MM.1S (cell line): ENCODE measurements around the gene ZNF3.

Experiments used
- DNase-seq: peaks from one replicate; pipeline ENCODE4 v3.0.0-alpha.2; 2015
- H2AFZ ChIP-seq: fragments of 300-600 bp; sonication (generic); 2 replicates; pipeline ENCODE4 v1.6.0; 2016; ENCODE audit warnings: antibody characterized with exemption, low read length
- H3F3A ChIP-seq: fragments of 300-600 bp; sonication (generic); 2 replicates; pipeline ENCODE4 v1.6.1; 2016; ENCODE audit warnings: mild to moderate bottlenecking, antibody characterized with exemption, low read length, moderate library complexity, mixed read lengths; ENCODE audit not compliant: insufficient read depth
- H3K27ac ChIP-seq: fragments of 300-600 bp; sonication (generic); 2 replicates; pipeline ENCODE4 v1.5.1; 2016; ENCODE audit warnings: mild to moderate bottlenecking, low read length
- H3K27me3 ChIP-seq: fragments of 300-600 bp; sonication (generic); replicated peaks from 2 replicates; pipeline ENCODE4 v1.6.0; 2016; ENCODE audit warnings: low read length; ENCODE audit not compliant: insufficient read depth
- H3K36me3 ChIP-seq: fragments of 300-600 bp; sonication (generic); replicated peaks from 2 replicates; pipeline ENCODE4 v1.6.1; 2016; ENCODE audit warnings: mild to moderate bottlenecking, low read length, mixed read lengths; ENCODE audit not compliant: insufficient read depth
- H3K4me1 ChIP-seq: fragments of 300-600 bp; sonication (generic); 2 replicates; pipeline ENCODE4 v1.6.1; 2016; ENCODE audit warnings: low read length, mixed read lengths
- H3K4me2 ChIP-seq: fragments of 300-600 bp; sonication (generic); 2 replicates; pipeline ENCODE4 v1.6.0; 2016; ENCODE audit warnings: low read depth, low read length
- H3K4me3 ChIP-seq: fragments of 300-600 bp; sonication (generic); 2 replicates; pipeline ENCODE4 v1.5.1; 2016; ENCODE audit warnings: low read length, mixed read lengths
- H3K79me2 ChIP-seq: fragments of 300-600 bp; sonication (generic); 2 replicates; pipeline ENCODE4 v1.6.1; 2016; ENCODE audit warnings: mixed run types, low read length, mixed read lengths
- H3K9ac ChIP-seq: fragments of 300-600 bp; sonication (generic); 2 replicates; pipeline ENCODE4 v1.6.1; 2016; ENCODE audit warnings: low read length, mixed read lengths
- H3K9me2 ChIP-seq: fragments of 300-600 bp; sonication (generic); replicated peaks from 2 replicates; pipeline ENCODE4 v1.6.1; 2016; ENCODE audit warnings: mild to moderate bottlenecking, low read length, mixed read lengths; ENCODE audit not compliant: insufficient read depth
- H3K9me3 ChIP-seq: fragments of 300-600 bp; sonication (generic); replicated peaks from 2 replicates; pipeline ENCODE4 v1.6.1; 2016; ENCODE audit warnings: mild to moderate bottlenecking, low read length, mixed read lengths; ENCODE audit not compliant: insufficient read depth
- H4K20me1 ChIP-seq: fragments of 300-600 bp; sonication (generic); 2 replicates; pipeline ENCODE4 v1.6.1; 2016; ENCODE audit warnings: mild to moderate bottlenecking, low read length, moderate library complexity, mixed read lengths; ENCODE audit not compliant: insufficient read depth
- EZH2 ChIP-seq: fragments of 300-600 bp; sonication (generic); optimal IDR thresholded peaks from 2 replicates; pipeline ENCODE3; 2017; ENCODE audit warnings: low read depth, mild to moderate bottlenecking, antibody characterized with exemption, low read length, mixed read lengths
- EZH2phosphoT487 ChIP-seq: fragments of 300-600 bp; sonication (generic); IDR thresholded peaks from 2 replicates; pipeline ENCODE4 v1.6.1; 2018; ENCODE audit warnings: antibody characterized with exemption, low read length
- TF ChIP-seq, protein P1 (sequence below): fragments of 300-600 bp; sonication (generic); IDR thresholded peaks from 2 replicates; pipeline ENCODE4 v1.5.1; 2016; ENCODE audit warnings: antibody characterized with exemption, low read length, mixed read lengths

Gene ZNF3

DNA sequence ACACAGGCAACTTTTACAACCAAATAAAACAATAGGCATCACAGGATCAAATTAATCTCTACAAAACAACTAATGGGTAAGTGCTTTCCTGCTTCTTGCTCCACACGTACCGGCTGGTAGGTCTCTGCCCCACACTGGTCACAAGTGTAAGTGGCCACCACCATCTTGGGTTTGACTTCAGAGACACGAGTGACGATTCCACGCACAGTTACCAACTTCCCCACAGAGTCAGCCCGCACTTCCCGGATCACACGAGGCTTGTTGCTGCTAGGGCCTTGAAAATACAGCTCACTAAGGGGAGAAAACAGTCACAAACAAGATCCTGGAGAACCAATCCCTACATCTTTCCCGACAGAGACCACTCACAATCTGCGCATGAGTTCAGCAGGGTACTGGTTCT lies 17.4 kb upstream of the ZNF3 start:
- no peak overlapping the region for H3K4me3 ChIP-seq
- peaks cover 42% of the 10 kb centered on the region for H3K36me3 ChIP-seq
- H3K27ac ChIP-seq = no peak overlapping the region
- H3K27me3 ChIP-seq = no peaks in the 10 kb centered on the region
- no peak overlapping the region for H3K9ac ChIP-seq
- no peak for DNase-seq
- no peak for TF ChIP-seq EZH2
- TF ChIP-seq EZH2phosphoT487 = no peak
- TF ChIP-seq, protein P1, sequence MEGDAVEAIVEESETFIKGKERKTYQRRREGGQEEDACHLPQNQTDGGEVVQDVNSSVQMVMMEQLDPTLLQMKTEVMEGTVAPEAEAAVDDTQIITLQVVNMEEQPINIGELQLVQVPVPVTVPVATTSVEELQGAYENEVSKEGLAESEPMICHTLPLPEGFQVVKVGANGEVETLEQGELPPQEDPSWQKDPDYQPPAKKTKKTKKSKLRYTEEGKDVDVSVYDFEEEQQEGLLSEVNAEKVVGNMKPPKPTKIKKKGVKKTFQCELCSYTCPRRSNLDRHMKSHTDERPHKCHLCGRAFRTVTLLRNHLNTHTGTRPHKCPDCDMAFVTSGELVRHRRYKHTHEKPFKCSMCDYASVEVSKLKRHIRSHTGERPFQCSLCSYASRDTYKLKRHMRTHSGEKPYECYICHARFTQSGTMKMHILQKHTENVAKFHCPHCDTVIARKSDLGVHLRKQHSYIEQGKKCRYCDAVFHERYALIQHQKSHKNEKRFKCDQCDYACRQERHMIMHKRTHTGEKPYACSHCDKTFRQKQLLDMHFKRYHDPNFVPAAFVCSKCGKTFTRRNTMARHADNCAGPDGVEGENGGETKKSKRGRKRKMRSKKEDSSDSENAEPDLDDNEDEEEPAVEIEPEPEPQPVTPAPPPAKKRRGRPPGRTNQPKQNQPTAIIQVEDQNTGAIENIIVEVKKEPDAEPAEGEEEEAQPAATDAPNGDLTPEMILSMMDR = no peak
- no peak overlapping the region for H2AFZ ChIP-seq
- peaks cover 73% of the 10 kb centered on the region for H3K79me2 ChIP-seq
- H4K20me1 ChIP-seq = peaks cover 9% of the 10 kb centered on the region; the same call in 1 of the 2 replicates
- no peak overlapping the region for H3K4me2 ChIP-seq
- H3K9me3 ChIP-seq = no peaks in the 10 kb centered on the region
- no peaks in the 10 kb centered on the region for H3K9me2 ChIP-seq
- H3F3A ChIP-seq = peaks cover 22% of the 10 kb centered on the region
- H3K4me1 ChIP-seq = peaks cover 12% of the 10 kb centered on the region

- H3K79me2 ChIP-seq = peaks cover 74% of the 10 kb centered on the region
These were observed 14.2 kb upstream of the ZNF3 start for GRCh38 chr7:100095704-100096103.

DNA sequence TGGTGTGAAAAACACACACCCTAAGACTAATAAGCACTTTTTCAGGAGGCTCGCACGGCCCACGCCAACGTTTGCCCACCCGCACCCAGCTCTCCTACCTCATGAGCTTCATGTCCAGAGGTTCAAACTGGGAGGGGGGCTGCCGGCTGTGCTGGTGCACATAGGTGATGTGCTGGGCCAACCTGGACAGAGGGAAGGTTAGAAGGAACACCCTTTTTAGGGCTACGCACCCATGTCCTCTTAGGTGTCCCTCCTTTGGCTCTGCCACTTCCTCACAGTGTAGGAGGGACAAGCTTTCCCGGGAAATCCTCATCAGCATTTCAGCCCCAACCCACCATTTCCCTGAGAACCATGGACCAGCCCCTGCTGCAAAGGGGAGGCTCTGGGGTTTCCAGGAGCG lies 13.8 kb upstream of the ZNF3 start:
- H3K9me3 ChIP-seq = no peaks in the 10 kb centered on the region
- no peak overlapping the region for H3K4me3 ChIP-seq
- peaks cover 54% of the 10 kb centered on the region for H3F3A ChIP-seq
- H4K20me1 ChIP-seq = peaks cover 7% of the 10 kb centered on the region; the same call in 1 of the 2 replicates
- peaks cover 10% of the 10 kb centered on the region for H3K4me1 ChIP-seq
- H2AFZ ChIP-seq = no peak overlapping the region
- DNase-seq = no peak
- H3K9ac ChIP-seq = no peak overlapping the region
- H3K4me2 ChIP-seq = no peak overlapping the region
- peaks cover 74% of the 10 kb centered on the region for H3K79me2 ChIP-seq
- no peak overlapping the region for H3K27ac ChIP-seq
- no peaks in the 10 kb centered on the region for H3K27me3 ChIP-seq
- peaks cover 58% of the 10 kb centered on the region for H3K36me3 ChIP-seq
- H3K9me2 ChIP-seq = no peaks in the 10 kb centered on the region
- TF ChIP-seq EZH2phosphoT487 (no peak), EZH2 (no peak)
- TF ChIP-seq, protein P1 = no peak

More at GRCh38 chr7:100095704-100096103, 14.2 kb upstream of the ZNF3 start:
- no peak for TF ChIP-seq EZH2phosphoT487
- TF ChIP-seq, protein P1 = no peak
- no peak for TF ChIP-seq EZH2
- no peak for DNase-seq
- peaks cover 58% of the 10 kb centered on the region for H3K36me3 ChIP-seq
- H3K9me2 ChIP-seq = no peaks in the 10 kb centered on the region
- H3K9me3 ChIP-seq = no peaks in the 10 kb centered on the region
- H3K27ac ChIP-seq = no peak overlapping the region
- H3K4me1 ChIP-seq = peaks cover 7% of the 10 kb centered on the region
- no peak overlapping the region for H3K4me2 ChIP-seq
- no peak overlapping the region for H3K9ac ChIP-seq
- H4K20me1 ChIP-seq = peaks cover 9% of the 10 kb centered on the region; the same call in 1 of the 2 replicates
- no peaks in the 10 kb centered on the region for H3K27me3 ChIP-seq
- H3K4me3 ChIP-seq = no peak overlapping the region
- H2AFZ ChIP-seq = no peak overlapping the region
- peaks cover 52% of the 10 kb centered on the region for H3F3A ChIP-seq
